A673 (cell line): Measurements from ENCODE around the gene NUDT14.
A peak's percentile ranks its signal among the peaks of the same experiment; 100 is the strongest.

Source experiments
- EZH2 ChIP-seq: fragments of 200-600 bp; sonication (generic); IDR thresholded peaks from 2 replicates; pipeline ENCODE4 v1.6.1; 2017; ENCODE audit warnings: borderline replicate concordance, low read depth, mild to moderate bottlenecking, mixed read lengths, antibody characterized with exemption, low read length; ENCODE audit not compliant: poor library complexity, severe bottlenecking
- TF ChIP-seq, protein P1 (sequence below): fragments of 300-800, 200-600 bp; sonication (generic); conservative IDR thresholded peaks from 2 replicates; pipeline ENCODE4 v1.5.1; 2017; ENCODE audit warnings: low read depth, mild to moderate bottlenecking, antibody characterized with exemption, low read length, moderate library complexity, mixed read lengths

DNA sequence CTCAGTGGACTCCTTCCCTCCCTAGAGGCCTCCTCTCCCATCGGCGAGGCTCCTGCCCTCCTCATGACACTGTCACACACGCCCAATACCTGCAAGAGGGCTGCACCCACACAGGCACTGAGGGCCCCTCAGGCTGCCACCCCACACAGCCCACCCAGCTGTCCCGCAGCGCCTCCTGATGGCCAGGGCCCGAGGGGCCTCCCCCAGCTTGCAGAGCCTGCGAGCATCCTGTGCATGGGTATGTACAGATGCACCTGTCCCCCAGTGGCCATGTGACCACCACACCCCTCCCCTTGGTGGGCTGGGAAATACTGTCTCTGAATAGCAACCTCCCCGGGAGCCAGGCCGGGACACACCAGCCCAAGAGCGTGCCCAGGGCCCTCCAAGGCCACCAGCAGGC, 19.0 kb upstream of the NUDT14 start:
- TF ChIP-seq, protein P1, sequence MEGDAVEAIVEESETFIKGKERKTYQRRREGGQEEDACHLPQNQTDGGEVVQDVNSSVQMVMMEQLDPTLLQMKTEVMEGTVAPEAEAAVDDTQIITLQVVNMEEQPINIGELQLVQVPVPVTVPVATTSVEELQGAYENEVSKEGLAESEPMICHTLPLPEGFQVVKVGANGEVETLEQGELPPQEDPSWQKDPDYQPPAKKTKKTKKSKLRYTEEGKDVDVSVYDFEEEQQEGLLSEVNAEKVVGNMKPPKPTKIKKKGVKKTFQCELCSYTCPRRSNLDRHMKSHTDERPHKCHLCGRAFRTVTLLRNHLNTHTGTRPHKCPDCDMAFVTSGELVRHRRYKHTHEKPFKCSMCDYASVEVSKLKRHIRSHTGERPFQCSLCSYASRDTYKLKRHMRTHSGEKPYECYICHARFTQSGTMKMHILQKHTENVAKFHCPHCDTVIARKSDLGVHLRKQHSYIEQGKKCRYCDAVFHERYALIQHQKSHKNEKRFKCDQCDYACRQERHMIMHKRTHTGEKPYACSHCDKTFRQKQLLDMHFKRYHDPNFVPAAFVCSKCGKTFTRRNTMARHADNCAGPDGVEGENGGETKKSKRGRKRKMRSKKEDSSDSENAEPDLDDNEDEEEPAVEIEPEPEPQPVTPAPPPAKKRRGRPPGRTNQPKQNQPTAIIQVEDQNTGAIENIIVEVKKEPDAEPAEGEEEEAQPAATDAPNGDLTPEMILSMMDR = peak; percentile 56
- no peak for TF ChIP-seq EZH2
